Inflammatory macrophage (primary cell): ENCODE measurements around the gene INPP5F.
"Not testable (repeated sequence)": the region's sequence is repeated elsewhere in the genome, so short reads cannot be mapped to it uniquely, and the experiment has no call there.

ENCODE experiments used
- DNase-seq, 2 donors: peaks; one replicate each; pipeline ENCODE4 v3.0.0-alpha.2; 2020 to 2022

INPP5F gene

GRCh38 chr10:119824299-119824698 lies 98.4 kb downstream of the INPP5F start:
- DNase-seq = no peak

DNA sequence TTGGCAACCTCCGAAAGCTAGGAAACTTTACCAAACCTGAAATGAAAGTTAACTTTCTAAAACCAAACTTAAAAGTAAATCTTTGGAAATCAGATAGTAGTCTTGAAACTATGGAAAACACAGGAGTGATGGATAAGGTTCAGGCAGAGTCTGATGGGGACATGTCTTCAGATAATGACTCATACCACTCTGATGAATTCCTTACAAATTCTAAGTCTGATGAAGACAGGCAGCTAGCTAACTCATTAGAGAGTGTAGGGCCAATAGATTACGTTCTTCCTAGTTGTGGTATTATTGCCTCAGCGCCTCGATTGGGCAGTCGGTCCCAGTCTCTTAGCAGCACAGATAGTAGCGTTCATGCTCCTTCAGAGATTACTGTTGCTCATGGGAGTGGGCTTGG lies 100.9 kb downstream of the INPP5F start:
- no peak for DNase-seq

- no peak for DNase-seq
Observed at GRCh38 chr10:119827430-119827829, 101.6 kb downstream of the INPP5F start.

- no peak for DNase-seq
Observed at GRCh38 chr10:119829429-119829828, 103.6 kb downstream of the INPP5F start.

DNA sequence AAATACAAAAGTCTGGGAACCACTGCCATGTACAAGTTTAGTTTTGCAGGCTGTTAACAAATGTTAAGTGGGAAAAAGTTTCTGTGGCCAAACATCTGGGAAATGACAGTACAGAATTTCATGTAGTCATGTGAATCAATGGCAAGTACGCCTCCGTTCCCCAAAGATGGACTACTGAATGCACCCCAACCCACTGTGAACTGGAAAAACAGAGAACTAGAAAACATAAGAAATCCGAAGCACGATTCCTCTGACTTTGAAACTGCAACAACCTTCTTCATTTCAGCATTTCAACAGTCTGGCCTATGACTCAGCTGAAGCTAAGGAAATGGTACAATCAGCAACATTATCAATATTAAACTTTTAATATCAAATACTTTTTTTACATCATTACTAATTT lies 105.0 kb downstream of the INPP5F start:
- peak; percentile 11 to 66 for DNase-seq

GRCh38 chr10:119831656-119832055 lies 105.8 kb downstream of the INPP5F start:
- DNase-seq = no peak

DNA sequence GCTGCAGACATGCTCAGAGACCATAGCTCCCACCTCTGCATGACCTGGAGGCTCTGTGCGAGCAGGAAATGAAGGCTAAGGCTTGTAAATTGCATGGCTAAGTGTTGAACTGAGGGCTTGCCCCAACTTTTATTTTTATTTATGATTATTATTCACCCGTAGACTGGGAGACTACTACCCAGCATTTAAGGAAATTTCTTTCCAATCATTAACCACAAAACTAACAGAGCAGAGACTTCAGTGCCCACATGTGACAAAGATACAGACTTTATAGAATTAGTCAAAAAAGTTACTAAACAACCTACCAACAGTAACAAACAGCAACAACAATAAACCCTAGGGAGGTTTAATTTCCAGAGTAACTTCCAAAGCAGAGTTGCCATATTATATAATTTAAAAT lies 107.1 kb downstream of the INPP5F start:
- DNase-seq = no peak

DNA sequence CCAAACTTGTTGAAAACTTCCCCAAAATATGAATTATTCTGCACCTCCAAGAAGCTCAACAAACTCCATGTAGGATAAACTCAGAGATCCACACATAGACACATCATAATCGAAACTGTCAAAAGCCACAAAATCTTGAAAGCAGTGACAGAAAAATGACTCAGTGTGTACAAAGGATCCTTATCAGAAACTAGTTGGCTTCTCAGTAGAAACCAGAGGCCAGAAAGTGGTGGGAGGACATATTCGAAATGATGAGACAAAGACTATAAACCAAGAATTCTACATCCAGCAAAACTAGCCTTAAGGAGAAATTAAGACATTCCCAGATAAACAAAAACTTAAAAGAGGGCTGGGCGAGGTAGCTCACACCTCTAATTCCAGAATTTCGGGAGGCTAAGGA lies 108.3 kb downstream of the INPP5F start:
- DNase-seq = no peak

GRCh38 chr10:119845656-119846055 lies 119.8 kb downstream of the INPP5F start:
- DNase-seq = peak; percentile 28 to 64

- DNase-seq = no peak
Observed at GRCh38 chr10:119849031-119849789, 123.4 kb downstream of the INPP5F start.

GRCh38 chr10:119849944-119850343 lies 124.1 kb downstream of the INPP5F start:
- peak in 1 of 2 donors; percentile 1 for DNase-seq

DNA sequence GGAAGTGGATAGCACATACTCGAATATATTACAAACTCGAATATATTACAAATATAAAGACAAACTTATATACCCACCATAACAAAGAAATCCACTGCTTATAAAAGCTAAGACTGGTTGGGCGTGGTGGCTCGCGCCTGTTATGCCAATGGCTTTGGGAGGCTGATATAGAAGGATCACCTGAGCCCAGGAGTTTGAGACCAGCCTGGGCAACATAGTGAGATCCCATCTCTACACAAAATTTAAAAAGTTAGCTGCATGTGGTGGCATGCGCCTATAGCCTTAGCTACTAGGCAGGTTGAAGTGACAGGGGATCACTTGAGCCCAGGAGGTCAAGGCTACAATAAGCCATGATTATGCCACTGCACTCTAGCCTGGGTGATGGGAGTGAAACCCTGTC lies 126.4 kb downstream of the INPP5F start:
- DNase-seq = no peak

- no peak for DNase-seq
Observed at GRCh38 chr10:119852822-119853221, 127.0 kb downstream of the INPP5F start.

DNA sequence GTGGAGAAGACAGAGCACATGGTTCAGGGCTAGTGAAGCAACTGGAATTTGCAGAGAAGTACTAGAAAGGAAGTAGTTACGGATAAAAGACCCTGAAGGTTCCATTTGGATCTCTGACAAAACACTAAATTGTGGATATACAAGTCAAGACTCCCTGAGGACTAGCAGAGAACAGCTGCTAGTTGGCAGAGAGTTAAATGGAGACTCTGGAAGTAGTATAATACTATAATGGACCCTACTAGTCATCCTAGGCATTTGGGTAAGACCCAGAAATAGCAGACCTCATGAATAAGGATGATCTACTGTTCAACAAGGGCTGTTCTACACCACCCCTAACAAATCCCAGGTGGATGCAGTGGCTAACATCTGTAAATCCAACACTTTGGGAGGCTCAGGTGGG lies 127.7 kb downstream of the INPP5F start:
- no peak for DNase-seq

- no peak for DNase-seq
Observed at GRCh38 chr10:119858063-119858462, 132.2 kb downstream of the INPP5F start.

DNA sequence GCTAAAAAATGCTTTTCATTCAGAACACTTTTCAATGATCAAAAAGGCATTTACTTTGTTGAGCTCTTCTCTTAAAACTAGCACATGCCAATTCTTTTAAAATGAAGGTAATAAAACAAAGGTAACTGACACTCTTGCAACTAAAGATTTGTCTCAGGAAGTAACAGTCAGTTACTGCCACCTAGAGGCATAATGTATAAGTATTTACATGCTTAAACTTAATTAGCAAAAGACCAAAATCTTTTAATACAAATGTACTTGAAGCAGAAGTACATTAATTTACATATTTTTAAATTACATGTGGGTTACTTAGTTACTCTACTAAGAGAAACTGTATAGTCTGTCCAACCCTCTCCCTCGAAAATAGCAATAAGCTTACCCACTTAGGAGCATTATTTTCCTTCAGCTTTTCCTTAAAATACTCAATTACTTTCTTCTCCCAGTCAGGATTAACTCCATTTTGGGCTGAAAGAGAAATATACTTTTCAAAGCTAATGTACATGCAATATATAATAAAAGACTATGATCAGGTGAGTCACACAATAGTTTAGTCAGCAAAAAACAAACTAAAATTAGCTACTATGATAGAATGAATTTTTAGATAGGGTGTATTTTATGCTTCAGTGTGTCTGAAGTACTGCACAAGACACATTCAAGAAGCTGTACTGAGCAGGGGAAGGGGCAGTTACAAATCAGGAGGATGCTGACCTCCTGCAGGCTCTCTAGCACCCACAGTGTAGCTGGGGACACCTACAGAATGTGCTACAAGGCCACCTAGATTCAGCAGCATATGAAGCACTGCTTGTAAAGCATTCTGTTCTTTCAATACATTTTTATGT lies 133.8 kb downstream of the INPP5F start:
- DNase-seq = peak; percentile 9 to 60

- DNase-seq = no peak
Observed at GRCh38 chr10:119860866-119861607, 135.2 kb downstream of the INPP5F start.

DNA sequence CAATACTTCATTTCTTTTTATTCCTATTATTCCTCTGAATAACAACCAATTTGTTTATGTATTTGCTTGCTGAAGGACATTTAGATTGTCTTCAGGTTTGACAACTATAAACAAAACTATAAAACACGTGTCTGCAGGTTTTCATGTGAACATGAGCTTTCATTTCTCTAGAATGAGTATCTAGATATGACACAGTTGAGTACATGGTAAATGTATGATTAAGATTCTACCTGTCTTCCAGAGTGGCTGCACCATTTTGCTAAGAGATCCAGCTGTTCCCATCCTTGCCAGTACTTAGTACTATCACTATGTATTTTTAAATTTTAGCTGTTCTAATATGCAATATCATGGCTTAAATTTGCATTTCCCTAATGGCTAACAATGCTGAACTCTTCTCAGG lies 136.7 kb downstream of the INPP5F start:
- no peak for DNase-seq

DNA sequence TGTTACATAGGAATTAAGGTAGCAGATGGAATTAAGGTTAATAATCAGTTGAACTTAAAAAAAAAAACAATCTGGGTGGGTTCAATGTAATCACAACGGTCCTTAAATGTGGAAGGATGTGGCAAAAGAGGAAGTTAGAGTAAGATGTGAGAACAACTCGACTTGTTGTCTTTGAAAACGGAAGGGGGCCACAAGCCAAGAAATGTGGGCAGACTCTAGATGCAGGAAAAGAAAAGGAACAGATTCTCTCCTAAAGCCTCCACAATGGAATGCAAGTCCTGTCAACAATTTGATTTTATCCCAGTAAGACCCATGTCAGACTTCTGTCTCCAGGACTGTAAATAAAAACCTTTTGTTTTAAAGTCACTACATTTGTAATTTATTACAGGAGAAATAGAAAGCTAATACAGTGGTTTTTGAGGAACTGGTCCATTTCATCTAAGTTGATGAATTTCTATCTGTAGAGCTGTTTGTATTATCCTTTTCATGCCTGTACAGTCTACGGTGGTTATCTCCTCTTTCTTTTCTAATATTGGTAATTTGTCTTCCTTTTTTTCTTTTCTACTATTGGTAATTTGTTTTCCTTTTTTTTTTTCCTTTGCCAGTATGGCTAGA lies 138.2 kb downstream of the INPP5F start:
- DNase-seq = peak in 1 of 2 donors; percentile 30

- no peak for DNase-seq
Observed at GRCh38 chr10:119865699-119866240, 139.9 kb downstream of the INPP5F start.

- DNase-seq = no peak
Observed at GRCh38 chr10:119867317-119867716, 141.5 kb downstream of the INPP5F start.

DNA sequence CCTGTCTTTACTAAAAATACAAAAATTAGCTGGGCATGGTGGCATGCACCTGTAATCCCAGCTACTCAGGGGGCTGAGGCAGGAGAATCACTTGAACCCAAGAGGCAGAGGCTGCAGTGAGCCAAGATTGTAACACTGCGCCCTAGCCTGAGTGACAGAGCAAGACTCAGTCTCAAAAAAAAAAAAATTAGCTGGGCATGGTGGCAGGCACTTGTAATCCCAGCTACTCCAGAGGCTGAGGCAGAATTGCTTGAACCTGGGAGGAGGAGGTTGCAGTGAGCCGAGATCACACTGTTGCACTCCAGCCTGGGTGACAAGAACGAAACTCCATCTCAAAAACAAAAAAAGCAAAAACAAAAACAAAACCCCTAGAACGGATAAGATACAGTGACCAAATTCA lies 143.5 kb downstream of the INPP5F start:
- not testable (repeated sequence) for DNase-seq
